Anterior cingulate cortex (tissue), 58 donors: ENCODE data around the gene A2ML1.
A peak's percentile ranks its signal among the peaks of the same experiment; 100 is the strongest.
"Not testable (repeated sequence)": the region's sequence is repeated elsewhere in the genome, so short reads cannot be mapped to it uniquely, and the experiment has no call there.

Source experiments
- DNase-seq, 58 donors: peaks; one replicate each; lab custom pipeline; 2025; lab: John Stamatoyannopoulos, UW

The A2ML1 gene

DNA sequence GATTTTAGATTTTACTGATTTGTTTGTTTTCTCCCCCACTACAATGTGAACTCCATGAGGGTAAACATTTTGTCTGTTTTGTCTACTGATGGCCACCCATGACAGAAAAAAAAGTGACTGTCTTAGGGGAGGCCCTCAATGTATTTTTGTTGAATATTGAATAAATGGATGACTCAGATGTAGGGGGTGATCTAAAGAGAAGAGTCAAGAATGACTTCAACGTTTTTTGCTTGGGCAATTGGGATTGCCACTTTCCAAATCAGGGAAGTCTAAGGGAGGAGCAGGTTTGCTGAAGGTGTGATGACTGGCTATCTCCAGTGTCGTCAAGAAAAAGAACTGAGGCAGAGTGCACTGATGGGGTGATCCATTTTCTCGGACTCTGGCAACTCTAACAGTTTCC lies 81.2 kb downstream of the A2ML1 start:
- DNase-seq: no peak

DNA sequence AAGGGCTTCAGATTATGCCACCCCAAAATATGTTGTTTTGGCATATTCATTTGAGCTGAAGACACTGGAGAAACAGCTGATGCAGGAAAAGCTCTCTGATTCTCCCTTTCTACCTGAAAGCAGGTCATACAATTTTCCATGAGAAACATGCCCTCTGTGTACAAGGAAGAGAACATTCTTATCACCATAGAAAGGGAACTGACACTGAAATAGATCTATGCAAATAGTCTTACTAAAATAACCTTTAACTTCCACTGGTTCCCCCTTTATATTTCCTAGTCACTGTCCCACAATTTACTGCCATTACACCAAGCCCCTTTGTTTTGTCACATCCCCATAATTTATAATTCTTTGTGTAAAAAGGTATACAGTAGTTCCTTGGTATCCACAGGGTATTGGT lies 82.2 kb downstream of the A2ML1 start:
- DNase-seq: no peak

DNA sequence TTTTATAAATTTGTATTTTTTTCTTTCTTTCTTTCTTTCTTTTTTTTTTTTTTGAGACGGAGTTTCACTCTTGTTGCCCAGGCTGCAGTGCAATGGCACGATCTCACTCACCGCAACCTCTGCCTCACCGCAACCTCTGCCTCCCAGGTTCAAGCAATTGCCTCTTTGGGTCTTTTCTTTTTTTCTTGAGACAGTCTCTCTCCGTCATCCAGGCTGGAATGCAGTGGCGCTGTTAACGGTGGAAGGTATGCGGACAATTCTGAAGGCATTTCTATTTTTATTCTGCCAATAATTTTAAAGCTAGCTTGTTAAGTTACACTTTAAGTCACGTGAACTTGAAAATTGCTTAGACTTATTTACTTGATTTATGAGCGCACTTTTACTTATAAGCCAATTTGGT lies 83.1 kb downstream of the A2ML1 start:
- DNase-seq: no peak

DNA sequence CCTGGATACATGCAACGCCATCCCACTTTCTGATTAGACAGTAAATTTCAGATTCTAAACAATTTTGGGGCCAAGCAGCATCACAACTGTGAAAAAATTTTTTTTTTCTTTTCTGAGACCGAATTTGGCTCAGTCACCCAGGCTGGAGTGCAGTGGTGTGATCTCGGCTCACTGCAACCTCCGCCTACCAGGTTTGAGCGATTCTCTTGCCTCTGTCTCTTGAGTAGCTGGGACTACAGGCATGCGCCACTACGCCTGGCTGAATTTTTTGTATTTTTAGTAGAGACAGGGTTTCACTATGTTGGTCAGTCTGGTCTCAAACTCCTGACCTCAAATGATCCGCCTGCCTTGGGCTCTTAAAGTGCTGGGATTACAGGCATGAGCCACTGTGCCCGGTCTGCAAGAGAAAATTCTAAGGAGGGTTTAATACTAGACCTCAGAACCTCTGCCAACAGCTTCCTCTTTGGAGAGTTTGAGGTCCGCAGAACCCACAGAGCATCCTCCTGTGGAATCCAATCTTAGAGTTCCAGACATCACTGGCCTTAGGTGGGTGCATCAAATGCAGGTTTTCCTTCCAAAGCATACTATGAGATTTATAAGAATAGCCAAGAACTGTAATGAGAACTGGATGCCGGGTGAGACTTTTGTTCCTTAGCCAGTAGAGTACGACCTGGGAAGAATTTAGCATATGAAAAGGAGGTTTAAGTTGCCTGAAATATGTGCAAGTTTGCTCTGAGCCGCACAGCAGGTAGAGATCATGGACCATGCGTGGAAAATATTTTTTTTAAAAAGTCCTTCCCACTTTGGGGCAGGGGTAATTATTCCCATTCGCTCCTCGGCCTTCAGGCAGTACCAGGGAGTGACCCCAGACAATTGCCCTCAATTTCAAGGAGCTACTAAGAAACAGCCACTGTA lies 84.1 kb downstream of the A2ML1 start:
- no peak for DNase-seq

DNA sequence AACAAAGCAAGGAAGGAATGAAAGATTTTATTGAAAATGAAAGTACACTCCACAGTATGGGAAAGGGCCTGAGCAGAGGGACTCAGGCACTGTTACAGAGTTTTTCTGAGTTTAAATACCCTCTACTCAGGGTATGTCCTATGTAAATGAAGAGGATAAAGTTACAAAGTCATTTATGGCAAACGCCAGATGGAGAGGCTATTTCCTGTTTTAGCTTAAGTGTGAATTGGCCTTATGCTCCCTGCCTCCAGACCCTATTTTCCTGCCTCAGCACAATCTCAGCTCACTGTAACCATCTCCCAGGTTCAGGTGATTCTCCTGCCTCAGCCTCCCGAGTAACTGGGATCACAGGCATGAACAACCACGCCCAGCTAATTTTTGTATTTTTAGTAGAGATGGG lies 85.1 kb downstream of the A2ML1 start:
- no peak for DNase-seq

DNA sequence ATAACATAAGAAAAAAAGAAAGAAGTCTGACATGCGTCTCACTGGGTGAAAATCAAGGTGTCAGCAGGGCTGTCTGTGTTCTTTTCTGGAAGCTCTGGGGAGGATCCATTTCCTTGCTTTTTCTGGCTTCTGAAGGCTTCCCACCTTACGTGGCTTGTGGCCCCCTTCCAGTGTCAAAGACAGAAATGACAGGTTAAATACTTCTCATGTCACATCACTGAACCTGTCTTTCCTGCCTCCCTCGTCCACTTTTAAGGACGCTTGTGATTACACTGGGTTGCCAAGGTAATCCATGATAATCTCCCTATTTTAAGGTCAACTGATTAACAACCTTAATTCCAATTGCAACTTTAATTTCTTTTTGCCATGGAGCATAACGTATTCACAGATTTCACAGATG lies 87.3 kb downstream of the A2ML1 start:
- no peak for DNase-seq

DNA sequence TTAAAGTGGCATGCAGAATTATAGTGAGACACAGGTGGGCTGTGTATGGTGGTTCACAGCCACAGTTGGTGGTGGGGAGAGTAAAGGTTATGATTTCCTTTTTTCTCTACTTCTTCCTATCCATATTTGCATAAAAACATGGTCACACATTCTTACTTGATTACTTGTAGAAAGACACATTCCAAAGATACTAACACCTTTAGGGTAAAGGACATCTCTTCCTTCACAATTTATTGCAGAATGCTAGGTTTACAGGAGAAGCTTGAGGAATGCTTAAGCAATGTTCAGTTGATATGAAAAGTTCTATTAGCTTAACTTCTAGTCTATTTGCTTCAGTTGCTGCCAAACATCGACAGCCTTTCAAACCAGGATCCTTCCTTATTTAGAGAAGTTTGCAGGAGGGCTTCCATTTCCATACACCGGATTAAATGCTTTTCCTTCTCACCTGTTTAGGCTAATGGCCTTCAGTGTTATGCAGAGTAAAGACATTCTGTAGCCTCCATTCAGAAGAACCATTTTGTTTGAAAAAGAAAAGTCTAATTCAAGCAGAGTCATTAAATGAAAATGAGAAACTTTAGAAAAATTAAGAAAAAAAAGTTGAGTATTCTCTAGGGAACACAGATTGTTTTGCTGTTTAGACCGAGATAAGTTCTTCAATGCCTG lies 89.3 kb downstream of the A2ML1 start:
- no peak for DNase-seq

DNA sequence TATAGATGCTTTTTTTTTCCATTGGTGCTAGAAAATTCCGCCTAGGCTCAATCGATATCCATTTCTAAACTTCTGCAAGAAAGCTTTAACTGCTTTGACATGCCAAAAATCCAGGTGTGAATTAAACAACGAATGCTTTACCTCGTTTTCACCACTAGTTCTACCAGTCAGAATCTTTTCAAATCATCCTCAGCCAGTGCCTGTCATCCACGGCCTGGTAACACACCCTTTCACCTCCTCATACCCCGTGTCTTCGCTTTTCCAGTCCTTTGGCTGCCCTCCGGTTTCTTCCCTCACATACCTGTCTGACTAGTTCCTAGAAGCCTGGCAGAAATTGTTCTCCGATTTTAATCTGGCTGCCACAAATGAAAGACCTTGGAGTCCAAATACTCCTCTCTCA lies 90.5 kb downstream of the A2ML1 start:
- no peak for DNase-seq

DNA sequence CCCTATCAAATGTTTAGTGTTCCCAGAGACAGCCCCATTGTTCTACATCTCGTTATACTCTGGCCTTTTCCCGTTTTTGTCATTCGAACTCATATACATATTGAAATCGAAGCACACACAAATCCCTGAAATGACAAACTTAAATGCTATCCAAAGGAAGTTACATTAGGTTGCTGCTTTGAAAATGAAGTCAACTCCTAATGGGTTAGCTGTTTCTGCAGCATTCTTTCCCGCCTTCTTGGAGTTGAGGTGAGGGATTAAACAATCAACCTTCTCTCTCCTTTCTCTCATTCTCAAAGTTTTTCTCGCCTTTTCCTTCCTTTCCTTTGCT lies 91.2 kb downstream of the A2ML1 start:
- no peak for DNase-seq

DNA sequence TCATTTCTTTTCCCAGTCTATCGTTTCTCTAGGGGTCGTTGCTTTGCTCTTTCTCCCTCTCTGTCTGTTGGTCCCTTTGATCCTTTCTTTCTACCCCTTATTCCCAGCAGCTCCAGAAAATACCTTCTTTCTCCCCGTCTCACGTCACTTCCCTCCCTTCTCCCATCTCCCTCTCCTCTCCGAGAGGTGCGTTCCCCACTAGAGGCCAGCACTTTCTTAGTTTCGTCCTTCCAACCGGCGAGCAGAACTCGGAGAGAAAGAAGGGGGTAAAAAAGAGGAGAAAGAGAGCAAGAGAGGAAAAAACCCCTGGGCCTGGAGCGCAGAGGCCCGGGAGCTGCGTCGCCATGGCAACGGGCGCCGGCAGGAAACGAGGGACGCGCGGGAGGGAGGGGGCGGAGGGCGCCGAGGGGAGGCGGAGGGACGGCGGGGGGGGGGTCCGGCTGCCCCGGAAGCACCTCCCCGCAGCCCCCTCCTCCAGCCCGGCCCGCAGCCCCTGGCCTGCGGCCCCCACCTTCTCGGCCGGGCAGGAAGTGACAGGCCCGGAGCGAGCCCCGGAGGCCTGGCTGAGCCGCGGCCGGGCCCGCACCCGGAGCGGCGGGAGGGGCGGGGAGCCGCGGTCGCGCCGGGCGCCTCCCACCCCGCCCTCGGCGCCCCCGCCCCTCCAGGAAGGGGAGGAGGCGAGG lies 91.8 kb downstream of the A2ML1 start, which contains the start of gene PHC1:
PHC1 (plus strand) TSS at position 477 of the 683 bp plus-strand sequence. CDS start 3,169 bp downstream, outside the sequence.
- DNase-seq: peak in 57 of 58 donors; percentile 25 to 82 (median 66)

DNA sequence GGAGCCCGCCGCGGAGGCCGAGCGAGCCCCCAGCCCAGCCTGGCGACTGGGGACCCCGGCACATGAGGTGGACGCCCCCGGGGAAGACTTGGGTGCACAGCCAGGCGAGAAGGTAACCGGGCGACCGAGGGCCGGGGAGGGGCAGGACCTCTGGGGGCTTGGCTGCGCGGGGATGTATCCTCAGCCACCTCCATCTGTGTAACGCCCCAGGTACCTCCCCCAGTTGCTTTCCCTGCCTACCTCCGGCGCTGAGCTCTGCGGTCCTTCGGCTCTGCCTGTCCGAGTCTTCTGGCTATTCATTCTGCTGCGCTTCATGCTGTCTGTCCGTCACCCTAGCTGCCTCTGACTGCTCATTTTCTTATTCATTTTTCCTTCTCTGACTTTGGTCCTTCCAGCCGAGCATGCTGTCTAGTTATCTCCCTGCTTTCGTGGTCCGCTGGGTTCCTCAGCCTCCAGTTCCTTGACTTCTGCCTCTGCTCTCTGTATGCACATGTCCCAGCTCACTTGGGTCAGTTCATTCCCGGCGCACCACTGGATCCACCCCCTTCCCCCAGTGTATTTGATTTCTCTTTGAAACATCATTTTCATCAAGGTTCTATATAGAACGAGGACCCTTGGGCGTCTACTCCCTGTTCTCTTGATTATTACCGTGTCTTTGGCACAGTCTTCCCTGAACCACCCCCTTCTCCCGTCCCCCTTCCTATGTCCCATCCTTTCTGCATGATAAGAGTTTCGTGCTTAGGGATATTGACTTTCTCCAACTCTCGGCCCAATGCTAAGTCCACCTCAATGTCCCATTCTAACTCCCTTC lies 92.5 kb downstream of the A2ML1 start:
- peak in 45 of 58 donors; percentile 2 to 63 (median 20) for DNase-seq

DNA sequence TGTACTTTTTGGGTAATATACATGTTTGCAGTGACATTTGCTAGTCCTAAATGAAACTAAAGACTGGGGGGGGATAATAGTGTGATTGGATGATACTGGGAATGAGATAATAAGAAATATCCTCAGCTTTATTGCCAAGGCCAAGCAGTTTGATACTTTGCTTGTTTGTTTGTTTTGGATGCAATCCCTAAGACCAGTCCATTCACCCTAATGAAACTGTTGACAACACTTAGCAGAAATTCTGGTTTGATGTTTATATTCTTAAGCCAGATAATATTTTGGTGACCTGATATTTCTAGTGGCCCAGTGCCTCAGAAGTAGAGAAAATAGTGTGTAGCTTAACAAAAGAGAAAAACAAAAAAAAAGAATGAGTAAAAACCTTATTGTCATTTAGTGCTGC lies 93.7 kb downstream of the A2ML1 start:
- DNase-seq: no peak

DNA sequence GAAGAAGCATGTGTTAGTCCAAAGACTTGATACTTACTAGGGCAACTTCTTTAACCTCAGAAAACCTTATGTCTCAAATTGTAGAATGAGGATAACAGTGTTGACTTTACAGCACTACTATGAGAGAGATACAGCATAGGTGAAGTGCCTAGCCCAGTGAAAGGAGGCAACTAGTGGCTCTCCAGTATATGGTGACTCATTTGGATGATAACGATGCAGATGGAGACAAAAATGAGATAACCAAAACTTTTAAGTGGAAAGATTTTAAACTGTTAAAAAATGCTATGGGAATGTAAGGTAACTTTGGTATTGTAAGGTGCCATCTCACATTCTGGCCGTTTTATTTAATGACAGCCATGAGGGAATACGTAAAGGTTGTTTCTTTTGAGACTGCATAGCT lies 94.6 kb downstream of the A2ML1 start:
- DNase-seq: no peak

DNA sequence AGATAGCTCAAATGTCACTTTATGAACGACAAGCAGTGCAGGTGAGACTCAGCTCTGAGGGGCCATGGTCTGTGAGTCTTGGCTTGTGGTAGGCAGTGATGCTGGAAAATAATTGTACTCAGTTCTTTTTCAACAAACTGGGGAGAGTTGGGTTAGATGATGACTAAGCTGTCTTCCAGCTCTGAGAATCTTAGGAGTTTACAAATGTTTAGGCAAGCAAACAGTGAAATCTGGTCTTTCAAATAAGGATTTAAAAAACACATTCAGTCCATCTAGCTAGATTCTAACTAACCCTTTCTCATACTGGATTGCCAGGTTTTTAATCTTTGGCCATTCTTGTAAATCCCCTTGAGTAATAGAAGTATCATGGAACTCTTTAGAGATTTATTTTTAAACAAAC lies 95.3 kb downstream of the A2ML1 start:
- no peak for DNase-seq

DNA sequence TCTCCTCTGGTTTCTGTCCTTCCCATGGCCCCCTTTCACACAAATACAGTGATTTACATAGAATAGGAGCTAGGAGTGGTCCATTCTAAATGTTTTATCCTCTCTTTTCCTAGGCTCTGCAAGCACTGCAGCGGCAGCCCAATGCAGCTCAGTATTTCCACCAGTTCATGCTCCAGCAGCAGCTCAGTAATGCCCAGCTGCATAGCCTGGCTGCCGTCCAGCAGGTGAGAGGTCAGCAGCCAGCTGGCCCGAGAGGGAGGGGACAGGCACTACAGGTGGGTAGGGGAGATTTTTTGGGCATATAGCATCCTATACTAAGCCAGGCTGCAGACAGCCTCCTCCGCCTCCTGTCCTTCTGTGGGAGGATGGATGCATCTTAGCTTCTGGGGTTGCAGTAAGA lies 97.2 kb downstream of the A2ML1 start:
- DNase-seq: not testable (repeated sequence)

DNA sequence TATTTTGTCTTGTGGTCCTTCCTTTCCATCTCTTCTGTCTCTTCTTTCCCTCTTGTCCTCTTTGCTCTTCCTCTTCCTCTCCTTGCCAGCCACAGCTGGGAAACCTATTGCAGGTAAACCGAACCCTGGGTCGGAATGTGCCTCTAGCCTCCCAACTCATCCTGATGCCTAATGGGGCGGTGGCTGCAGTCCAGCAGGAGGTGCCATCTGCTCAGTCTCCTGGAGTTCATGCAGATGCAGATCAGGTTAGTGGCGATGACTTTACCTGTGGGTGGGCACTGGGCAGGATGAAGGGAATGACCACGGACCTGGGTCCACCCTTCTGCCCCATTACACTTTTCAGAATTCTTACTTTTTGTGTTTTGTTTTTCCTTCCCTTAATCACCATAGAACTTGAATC lies 100.1 kb downstream of the A2ML1 start:
- DNase-seq: no peak
